ENCODE data around the gene KLK8.

KLK8 gene

DNA sequence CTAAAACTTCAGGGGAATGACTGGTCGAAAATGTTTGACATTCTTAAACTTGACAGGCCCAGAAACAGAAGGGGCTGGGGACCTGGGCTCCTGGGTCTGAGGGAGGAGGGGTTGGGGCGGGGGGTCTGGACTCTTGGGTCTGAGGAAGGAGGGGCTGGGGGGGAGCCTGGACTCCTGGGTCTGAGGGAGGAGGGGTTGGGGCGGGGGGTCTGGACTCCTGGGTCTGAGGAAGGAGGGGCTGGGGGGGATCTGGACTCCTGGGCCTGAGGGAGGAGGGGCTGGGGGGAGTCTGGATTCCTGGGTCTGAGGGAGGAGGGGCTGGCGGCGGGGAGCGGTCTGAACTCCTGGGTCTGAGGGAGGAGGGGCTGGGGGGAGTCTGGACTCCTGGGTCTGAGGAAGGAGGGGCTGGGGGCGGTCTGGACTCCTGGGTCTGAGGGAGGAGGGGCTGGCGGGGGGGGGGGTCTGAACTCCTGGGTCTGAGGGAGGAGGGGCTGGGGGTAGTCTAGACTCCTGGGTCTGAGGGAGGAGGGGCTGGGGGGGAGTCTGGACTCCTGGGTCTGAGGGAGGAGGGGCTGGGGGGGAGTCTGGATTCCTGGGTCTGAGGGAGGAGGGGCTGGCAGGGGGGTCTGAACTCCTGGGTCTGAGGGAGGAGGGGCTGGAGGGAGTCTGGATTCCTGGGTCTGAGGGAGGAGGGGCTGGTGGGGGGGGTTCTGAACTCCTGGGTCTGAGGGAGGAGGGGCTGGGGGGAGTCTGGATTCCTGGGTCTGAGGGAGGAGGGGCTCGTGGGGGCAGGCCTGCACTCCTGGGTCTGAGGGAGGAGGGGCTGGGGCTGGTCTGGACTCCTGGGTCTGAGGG lies 26.5 kb downstream of the KLK8 start:
- TF ChIP-seq FOXP2 (optimal IDR thresholded peaks at IDR 0.05; ENCODE audit: borderline replicate concordance, extremely low read depth, extremely low read length, insufficient read depth): no peak
- no peak for TF ChIP-seq SIN3A (IDR thresholded peaks at IDR 0.05; ENCODE audit: borderline replicate concordance, insufficient read depth, low read length)
- no peak for TF ChIP-seq POLR2AphosphoS5 (IDR thresholded peaks at IDR 0.05; ENCODE audit: low read depth, low read length)
- TF ChIP-seq TAF1 (IDR thresholded peaks at IDR 0.05; ENCODE audit: borderline replicate concordance, insufficient read depth, low read length): no peak
- no peak for TF ChIP-seq REST (IDR thresholded peaks at IDR 0.05; ENCODE audit: insufficient read depth in 1 of 2, low read depth in 2 of 2, low read length in 2 of 2)

GRCh38 chr19:50972795-50973376 lies 28.5 kb downstream of the KLK8 start:
- TF ChIP-seq FOXP2 (optimal IDR thresholded peaks at IDR 0.05; ENCODE audit: borderline replicate concordance, extremely low read depth, extremely low read length, insufficient read depth) (no peak), TAF1 (IDR thresholded peaks at IDR 0.05; ENCODE audit: borderline replicate concordance, insufficient read depth, low read length) (no peak), SIN3A (IDR thresholded peaks at IDR 0.05; ENCODE audit: borderline replicate concordance, insufficient read depth, low read length) (no peak), REST (IDR thresholded peaks at IDR 0.05; ENCODE audit: insufficient read depth in 1 of 2, low read depth in 2 of 2, low read length in 2 of 2) (no peak), POLR2AphosphoS5 (IDR thresholded peaks at IDR 0.05; ENCODE audit: low read depth, low read length) (no peak)

DNA sequence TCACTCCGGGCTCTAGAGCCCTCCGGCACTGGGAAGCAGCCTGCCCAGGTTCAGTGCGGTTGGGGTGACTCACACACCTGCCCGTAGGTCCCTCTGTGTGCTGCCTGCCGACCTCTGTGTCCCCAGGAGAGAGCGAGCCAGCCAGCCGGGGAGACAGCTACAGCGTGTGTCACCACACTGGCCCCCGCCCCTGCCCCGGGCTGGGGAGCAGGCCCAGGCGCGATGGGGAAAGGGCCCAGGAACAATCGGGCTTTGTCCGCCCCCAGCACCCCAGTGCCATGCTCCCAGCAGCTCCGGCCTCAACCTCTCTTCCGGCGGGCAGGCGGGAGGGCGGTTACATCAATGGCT lies 32.0 kb downstream of the KLK8 start, which contains the start of gene KLK6:
KLK6 (minus strand) TSS at position 179 of the 348 bp plus-strand sequence. CDS start 1,487 bp downstream, outside the sequence.
- TF ChIP-seq POLR2AphosphoS5 (IDR thresholded peaks at IDR 0.05; ENCODE audit: low read depth, low read length) (no peak), TAF1 (IDR thresholded peaks at IDR 0.05; ENCODE audit: borderline replicate concordance, insufficient read depth, low read length) (no peak), FOXP2 (optimal IDR thresholded peaks at IDR 0.05; ENCODE audit: borderline replicate concordance, extremely low read depth, extremely low read length, insufficient read depth) (no peak), SIN3A (IDR thresholded peaks at IDR 0.05; ENCODE audit: borderline replicate concordance, insufficient read depth, low read length) (no peak), REST (IDR thresholded peaks at IDR 0.05; ENCODE audit: insufficient read depth in 1 of 2, low read depth in 2 of 2, low read length in 2 of 2) (no peak)

DNA sequence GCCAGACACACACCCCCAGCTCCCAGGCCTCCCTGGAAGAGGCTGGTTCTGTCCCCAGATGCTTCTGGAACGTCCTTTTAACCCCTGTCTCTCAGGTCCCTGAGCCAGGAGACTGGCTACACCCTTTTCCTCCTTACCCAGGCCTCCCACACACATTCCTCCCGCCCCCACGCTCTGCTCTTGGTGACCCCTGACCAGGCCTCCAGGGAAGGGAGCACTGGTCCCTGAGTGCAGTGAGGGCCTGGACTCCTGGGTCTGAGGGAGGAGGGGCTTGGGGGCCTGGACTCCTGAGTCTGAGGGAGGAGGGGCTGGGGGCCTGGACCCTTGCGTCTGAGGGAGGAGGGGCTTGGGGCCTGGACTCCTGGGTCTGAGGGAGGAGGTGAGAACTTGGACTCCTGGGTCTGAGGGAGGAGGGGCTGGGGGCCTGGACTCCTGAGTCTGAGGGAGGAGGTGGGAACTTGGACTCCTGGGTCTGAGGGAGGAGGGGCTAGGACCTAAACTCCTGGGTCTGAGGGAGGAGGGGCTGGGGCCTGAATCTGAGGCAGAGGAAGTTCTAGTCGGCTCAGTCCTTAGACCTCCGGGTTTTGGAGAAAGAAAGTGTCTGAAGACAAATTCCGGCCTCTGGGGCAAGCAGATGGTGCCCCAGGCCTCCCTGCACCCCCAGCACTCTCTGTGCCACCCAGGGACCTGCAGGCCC lies 32.5 kb downstream of the KLK8 start:
- TF ChIP-seq SIN3A (IDR thresholded peaks at IDR 0.05; ENCODE audit: borderline replicate concordance, insufficient read depth, low read length) (no peak), REST (IDR thresholded peaks at IDR 0.05; ENCODE audit: insufficient read depth in 1 of 2, low read depth in 2 of 2, low read length in 2 of 2) (no peak), POLR2AphosphoS5 (IDR thresholded peaks at IDR 0.05; ENCODE audit: low read depth, low read length) (no peak), TAF1 (IDR thresholded peaks at IDR 0.05; ENCODE audit: borderline replicate concordance, insufficient read depth, low read length) (no peak), FOXP2 (optimal IDR thresholded peaks at IDR 0.05; ENCODE audit: borderline replicate concordance, extremely low read depth, extremely low read length, insufficient read depth) (no peak)
